Measurements from ENCODE around the gene PPARGC1A. TPM values are rescaled to one million over a fixed set of nuclear protein-coding genes. Genes with fewer than 3 reads are reported as not detected.

The PPARGC1A gene
- polyA plus RNA-seq, 10 donors: 4.0 to 13.7 (median 7.1) TPM

DNA sequence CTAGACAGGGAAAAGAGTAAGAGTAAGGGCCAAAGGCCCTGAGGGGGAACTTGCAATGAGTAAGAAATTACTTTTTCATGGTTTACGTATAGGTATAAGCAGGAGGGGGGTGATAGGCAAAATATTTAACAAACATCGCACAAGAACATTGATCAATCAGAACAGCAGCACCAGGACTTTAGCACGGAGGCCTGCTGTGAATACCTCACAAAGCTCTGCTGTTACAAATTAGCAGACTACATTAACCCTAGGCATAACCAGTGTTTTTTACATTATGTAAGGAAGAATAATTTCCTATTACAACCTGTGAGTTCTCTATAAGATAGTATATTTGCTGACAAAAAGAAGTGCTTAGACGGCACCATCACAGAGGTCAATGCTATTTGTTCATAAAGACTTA, 44.9 kb downstream of the PPARGC1A start:
- no peak for DNase-seq

DNA sequence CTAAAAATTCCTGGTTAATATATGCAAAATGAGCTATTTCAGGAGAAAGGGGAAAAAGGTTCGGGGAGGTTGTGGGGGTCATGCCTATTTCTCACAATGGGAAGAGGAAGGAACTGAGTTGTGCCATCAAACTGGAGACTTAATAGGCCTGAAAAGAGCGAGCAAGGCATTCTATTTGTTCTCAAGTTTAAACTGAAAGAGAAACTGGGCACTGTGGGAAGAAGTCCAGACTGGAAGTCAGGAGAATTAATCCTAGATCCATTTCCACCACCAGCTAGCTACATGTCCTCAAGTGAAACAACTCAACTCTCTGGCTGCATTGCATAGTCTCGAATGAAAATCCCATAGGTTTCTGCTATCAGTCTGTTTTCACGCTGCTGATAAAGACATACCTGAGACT, 50.6 kb downstream of the PPARGC1A start:
- DNase-seq: no peak

DNA sequence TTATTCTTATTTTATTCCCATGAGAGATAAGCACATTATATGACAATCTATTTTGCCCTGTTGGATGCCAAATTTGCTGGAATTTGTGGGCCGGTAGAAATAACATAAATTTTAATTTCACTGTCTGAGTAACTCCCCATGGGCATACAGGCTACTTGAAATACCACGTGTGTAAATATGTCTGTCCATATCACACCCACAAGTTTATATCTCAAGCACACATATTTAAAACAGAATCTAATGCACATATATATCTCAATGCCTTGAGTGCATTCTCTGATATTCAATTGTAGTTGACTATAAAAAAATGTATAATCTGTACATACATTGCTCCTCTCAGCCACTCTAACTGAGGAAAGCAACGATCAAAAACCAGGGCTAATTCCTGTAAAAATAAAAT, 51.2 kb downstream of the PPARGC1A start:
- no peak for DNase-seq

DNA sequence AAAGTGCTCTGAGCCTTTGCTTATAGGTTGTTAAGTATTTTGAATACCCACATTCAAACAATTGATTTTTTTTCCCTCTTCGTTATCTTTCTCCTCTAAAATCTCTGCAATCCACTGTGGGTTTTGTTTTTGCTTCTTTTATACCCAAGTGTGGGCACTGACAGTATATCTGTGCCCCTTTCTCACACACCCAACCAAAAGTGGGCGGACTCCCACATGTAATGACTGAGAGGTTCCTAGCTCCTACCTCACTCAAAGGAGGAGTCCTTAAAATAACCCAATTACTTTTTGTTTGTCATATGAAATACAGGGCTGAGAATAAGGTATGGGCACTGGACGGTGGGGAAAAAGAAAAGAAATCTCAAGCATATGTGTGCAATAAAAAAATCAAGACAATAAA, 51.7 kb downstream of the PPARGC1A start:
- DNase-seq: no peak

- DNase-seq: no peak
These were observed 52.5 kb downstream of the PPARGC1A start for GRCh38 chr4:23837371-23837770.

- DNase-seq: no peak
These were observed 53.9 kb downstream of the PPARGC1A start for GRCh38 chr4:23835774-23836478.

- DNase-seq: no peak
These were observed 61.1 kb downstream of the PPARGC1A start for GRCh38 chr4:23828779-23829178.

GRCh38 chr4:23828020-23828715, 61.7 kb downstream of the PPARGC1A start:
- no peak for DNase-seq

DNA sequence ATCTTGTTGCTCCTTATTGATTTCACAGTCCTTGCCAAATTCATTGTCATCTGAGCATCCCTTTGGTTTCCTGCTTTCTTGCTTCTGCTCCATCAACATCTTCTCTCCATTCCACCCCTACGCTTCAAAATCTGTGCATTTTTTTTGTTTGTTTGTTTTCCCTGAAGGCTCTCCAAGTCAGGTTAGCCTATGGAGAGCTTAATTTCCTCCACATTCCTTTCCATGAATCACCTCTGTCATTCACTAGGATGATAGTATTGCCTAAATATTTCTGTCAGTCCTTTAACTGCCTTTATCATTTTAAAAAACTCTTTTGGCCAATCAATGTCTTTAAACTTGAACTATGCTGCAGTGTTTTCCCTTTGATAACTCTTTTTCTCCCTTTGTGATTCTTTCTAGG, 67.7 kb downstream of the PPARGC1A start:
- no peak for DNase-seq

DNA sequence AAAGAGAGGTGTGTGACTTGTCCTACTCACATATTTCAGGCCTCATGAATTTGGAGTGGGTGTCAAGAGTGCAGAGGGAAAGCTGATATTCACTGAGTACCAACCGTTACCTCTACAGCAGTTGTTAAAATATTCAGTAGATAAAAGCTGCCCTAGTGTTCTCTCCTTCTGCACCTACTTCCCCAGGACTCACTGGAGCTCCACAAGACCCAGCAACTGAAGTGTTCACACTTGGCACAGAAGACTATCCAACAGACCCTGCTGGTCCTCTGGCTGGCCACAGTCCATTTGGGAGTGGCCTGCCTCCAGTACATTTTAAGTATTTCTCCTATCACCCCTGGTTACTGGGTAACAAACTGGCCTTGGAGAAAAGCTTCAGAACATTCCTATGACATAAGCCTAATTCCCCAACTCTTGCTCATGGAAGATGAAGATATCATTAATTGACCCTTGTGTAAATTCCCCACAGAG, 70.8 kb downstream of the PPARGC1A start:
- peak in 1 of 3 donors; percentile 15 for DNase-seq

DNA sequence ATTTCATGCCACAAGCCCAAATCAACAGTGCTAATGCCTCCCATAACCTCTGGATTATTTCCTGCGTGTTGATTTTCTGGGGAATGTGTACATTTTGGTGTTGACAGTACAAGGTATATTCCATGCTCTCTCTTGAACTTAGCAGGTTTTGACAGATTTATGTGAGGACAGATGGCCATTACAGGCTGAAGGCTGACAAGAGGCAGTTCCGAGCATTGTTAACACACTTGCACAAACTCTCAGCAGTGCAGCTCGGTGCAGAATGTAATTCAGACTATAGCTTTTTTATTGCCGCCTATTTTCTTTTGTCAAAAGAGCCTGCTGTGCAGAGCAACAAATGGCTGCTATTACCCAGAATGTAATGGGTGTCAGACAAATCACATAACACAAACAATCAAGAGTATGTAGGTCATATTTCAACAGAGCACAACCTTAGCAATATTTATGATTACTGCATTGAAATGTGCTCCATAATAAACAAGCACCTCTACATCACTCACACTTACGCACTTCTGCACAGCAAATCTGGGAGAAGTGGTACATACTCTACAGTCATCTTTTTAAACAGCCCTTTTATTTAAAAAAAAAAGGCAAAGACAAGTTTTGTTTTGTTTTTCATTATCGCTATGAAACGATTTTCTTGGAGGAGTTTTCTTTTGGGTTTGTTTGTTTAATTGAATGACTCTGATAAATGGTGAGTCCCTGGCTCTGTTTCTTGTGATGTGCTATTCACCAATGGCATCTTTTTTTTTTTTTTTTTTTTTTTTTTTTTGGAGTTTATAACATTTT, 71.6 kb downstream of the PPARGC1A start:
- no peak for DNase-seq

DNA sequence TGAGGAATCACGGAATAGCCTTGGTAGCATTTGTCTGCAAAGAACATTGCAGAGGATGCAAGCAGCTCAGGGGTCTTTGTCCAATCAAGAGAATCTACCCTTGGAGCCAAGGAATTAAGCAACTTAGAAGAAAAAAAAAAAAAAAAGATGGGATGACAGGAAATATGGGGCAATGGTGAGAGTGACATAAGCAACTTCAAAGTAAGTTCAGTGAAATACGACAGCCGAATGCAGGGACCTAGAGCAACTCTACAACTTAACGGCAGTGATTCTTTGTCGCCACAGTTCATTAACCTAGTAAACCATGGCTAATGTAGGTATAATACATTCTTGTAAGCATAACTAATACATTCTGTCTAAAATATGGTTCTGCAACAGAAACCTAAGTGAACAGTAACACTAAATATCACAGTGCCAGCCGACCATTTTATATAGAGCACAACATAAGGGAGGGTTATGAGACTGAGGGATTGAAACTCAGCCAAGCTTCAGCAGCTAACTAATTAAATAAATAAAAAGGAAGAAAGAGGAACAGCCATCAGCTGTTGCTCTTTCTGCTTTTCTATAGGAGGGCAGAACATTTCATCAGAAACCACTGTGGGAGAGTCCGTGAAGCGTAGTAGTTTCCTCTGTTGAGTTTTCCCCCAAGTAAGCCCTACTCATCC, 74.7 kb downstream of the PPARGC1A start:
- DNase-seq: peak in 2 of 3 donors; percentile 7 to 32

DNA sequence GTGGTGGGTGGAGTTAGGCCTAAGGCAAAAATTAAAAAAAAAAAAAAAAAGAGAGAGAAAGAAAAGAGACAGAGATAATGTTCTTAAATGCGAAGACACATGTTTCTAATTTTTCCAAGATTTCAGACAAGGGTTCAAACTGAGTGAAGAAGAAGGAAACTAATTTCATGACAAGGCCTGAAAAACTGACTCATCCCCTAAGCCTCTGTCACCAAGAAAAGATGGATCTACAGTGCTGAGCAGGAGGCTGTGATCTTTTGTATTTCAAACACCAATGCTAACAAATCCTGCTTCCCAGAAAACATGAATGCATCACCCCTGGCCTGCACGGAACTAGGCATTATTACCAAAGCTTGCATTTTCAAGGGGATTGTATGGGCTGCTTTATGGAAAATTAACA, 75.3 kb downstream of the PPARGC1A start:
- DNase-seq: peak in 1 of 3 donors; percentile 71

- peak in 1 of 3 donors; percentile 31 for DNase-seq
These were observed 78.7 kb downstream of the PPARGC1A start for GRCh38 chr4:23811161-23811560.

DNA sequence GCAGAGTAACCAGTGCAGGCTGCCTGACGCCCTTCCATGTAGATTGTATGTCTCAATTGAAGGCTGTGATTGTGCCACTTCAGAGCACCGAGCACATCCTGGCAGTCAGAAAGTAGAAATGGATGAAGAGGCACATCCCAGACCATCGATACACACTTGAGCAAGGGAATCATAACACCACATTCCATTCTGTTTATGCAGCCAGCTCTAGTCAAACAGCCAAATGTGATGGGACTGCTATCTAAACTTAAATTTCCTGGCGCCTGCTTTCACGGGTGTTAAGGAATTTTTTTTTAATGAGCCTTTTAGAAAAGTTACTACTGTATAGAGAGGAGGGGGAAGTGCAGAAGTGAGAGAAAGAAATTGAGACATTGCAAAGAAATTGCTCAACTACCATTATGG, 84.4 kb downstream of the PPARGC1A start:
- DNase-seq: no peak

GRCh38 chr4:23789762-23790161, 100.1 kb downstream of the PPARGC1A start:
- peak in 1 of 3 donors; percentile 38 for DNase-seq

- DNase-seq: no peak
These were observed 101.4 kb downstream of the PPARGC1A start for GRCh38 chr4:23788460-23788859.

DNA sequence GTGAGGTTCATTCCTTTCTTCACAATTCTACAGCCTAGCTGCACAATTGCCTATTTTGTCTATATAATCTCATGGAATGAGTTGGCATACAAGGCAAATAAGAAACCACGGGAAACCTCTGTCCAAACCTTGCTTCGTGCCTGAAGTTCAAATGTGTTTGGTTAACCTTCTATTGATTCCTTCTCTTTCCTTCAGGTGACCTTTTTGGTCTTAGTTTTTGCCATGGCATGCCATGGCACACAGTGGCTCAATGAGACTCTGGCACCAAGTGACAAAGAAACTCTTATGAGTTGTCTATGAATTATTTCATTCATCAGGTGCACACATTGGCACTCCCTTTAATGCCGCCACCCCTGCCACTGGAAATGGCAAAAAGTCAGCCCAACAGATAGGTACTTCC, 101.8 kb downstream of the PPARGC1A start:
- DNase-seq: no peak

GRCh38 chr4:23782778-23783437, 106.9 kb downstream of the PPARGC1A start:
- no peak for DNase-seq

GRCh38 chr4:23779839-23780238, 110.0 kb downstream of the PPARGC1A start:
- no peak for DNase-seq

DNA sequence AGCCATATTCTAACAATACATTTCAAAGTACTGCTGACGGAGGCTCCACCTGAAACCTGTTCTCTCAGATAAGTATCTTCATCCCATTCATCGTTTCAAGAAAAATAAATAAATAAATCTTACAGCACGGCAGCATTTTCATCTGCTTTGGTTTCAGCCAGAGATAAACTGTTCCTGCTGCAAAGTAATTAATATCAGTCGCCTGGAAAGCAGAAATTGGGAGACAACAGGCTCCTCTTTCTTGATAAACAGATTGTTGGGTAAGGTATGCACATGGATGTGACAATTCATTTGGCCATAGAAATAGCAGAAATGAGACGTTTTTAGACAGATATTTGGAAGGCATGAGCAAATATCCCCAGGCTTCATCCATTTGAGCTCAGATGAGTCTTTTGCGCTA, 110.4 kb downstream of the PPARGC1A start:
- DNase-seq: no peak
